Nephron (organoid): ENCODE measurements around the gene SRBD1.
A peak's percentile ranks its signal among the peaks of the same experiment; 100 is the strongest.

Experiments
- H3K27ac Mint-ChIP-seq, 3 experiments: 2 replicates each; pipeline ENCODE4 v1.8.0; 2020; ENCODE audit warnings: mixed read lengths in 3 of 3, mild to moderate bottlenecking in 2 of 3, moderate library complexity in 1 of 3
- H3K27me3 Mint-ChIP-seq: 2 replicates; pipeline ENCODE4 v1.8.0; 2021; ENCODE audit warnings: low read depth, mild to moderate bottlenecking, moderate library complexity, mixed read lengths
- H3K36me3 Mint-ChIP-seq: 2 replicates; pipeline ENCODE4 v1.8.0; 2020; ENCODE audit warnings: low read depth, mixed read lengths
- H3K4me1 Mint-ChIP-seq: 2 replicates; pipeline ENCODE4 v1.8.0; 2020; ENCODE audit warnings: mixed read lengths
- H3K4me3 Mint-ChIP-seq, 3 experiments: 2 replicates each; pipeline ENCODE4 v1.8.0; 2020; ENCODE audit warnings: mild to moderate bottlenecking in 3 of 3, mixed read lengths in 3 of 3, moderate library complexity in 2 of 3
- H3K9me3 Mint-ChIP-seq: 2 replicates; pipeline ENCODE4 v1.8.0; 2020; ENCODE audit warnings: mixed read lengths
- TF ChIP-seq, protein P1 (sequence below), 3 experiments: fragments of 200-600 bp; sonication (generic); IDR thresholded peaks; one replicate each; pipeline ENCODE4 v1.5.0; 2021; ENCODE audit warnings: antibody characterized with exemption in 3 of 3; ENCODE audit not compliant: unreplicated experiment in 3 of 3

Gene SRBD1

GRCh38 chr2:45578056-45578843 lies 32.8 kb downstream of the SRBD1 start:
- H3K9me3 Mint-ChIP-seq, result no peaks in the 10 kb centered on the region
- H3K27me3 Mint-ChIP-seq, result no peaks in the 10 kb centered on the region
- TF ChIP-seq, protein P1, sequence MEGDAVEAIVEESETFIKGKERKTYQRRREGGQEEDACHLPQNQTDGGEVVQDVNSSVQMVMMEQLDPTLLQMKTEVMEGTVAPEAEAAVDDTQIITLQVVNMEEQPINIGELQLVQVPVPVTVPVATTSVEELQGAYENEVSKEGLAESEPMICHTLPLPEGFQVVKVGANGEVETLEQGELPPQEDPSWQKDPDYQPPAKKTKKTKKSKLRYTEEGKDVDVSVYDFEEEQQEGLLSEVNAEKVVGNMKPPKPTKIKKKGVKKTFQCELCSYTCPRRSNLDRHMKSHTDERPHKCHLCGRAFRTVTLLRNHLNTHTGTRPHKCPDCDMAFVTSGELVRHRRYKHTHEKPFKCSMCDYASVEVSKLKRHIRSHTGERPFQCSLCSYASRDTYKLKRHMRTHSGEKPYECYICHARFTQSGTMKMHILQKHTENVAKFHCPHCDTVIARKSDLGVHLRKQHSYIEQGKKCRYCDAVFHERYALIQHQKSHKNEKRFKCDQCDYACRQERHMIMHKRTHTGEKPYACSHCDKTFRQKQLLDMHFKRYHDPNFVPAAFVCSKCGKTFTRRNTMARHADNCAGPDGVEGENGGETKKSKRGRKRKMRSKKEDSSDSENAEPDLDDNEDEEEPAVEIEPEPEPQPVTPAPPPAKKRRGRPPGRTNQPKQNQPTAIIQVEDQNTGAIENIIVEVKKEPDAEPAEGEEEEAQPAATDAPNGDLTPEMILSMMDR (IDR thresholded peaks at IDR 0.05; ENCODE audit: unreplicated experiment in 3 of 3), result peak; percentile 22 to 39 (median 24)
- H3K27ac Mint-ChIP-seq, result peak overlapping the region in 1 of 3 experiments; percentile 68
- H3K36me3 Mint-ChIP-seq, result peaks cover 32% of the 10 kb centered on the region
- H3K4me1 Mint-ChIP-seq, result no peaks in the 10 kb centered on the region
- no peak overlapping the region for H3K4me3 Mint-ChIP-seq

DNA sequence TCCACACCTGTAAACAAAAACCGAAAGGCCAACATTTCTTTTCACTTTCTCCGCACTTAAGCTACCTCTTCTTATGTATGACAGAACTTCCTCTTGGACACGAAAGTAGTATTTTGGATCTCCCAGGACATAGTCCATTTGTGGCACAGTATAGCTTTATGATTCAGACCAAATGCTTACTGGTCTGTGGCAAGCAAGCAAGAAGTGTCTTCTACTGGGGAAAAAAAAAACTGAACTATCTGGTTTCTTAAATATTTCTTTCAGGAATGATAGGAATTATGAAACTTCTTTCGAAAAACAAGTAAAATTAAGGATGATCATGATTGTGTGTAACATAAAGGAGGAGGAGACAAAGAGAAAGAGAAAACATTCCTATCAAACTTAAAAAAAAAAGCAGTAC lies 33.6 kb downstream of the SRBD1 start:
- TF ChIP-seq, protein P1 (IDR thresholded peaks at IDR 0.05; ENCODE audit: unreplicated experiment in 3 of 3), result no peak
- H3K27me3 Mint-ChIP-seq, result no peaks in the 10 kb centered on the region

GRCh38 chr2:45575881-45576280 lies 35.2 kb downstream of the SRBD1 start:
- H3K9me3 Mint-ChIP-seq, result peaks cover 6% of the 10 kb centered on the region
- TF ChIP-seq, protein P1 (IDR thresholded peaks at IDR 0.05; ENCODE audit: unreplicated experiment in 3 of 3), result no peak
- no peaks in the 10 kb centered on the region for H3K27me3 Mint-ChIP-seq
- no peak overlapping the region for H3K27ac Mint-ChIP-seq
- no peaks in the 10 kb centered on the region for H3K4me1 Mint-ChIP-seq
- peaks cover 41% of the 10 kb centered on the region for H3K36me3 Mint-ChIP-seq
- H3K4me3 Mint-ChIP-seq, result no peak overlapping the region

More for the DNA sequence above, 33.6 kb downstream of the SRBD1 start:
- Mint-ChIP-seq H3K4me1 (no peaks in the 10 kb centered on the region), H3K36me3 (peaks cover 37% of the 10 kb centered on the region), H3K4me3 (no peak overlapping the region), H3K9me3 (no peaks in the 10 kb centered on the region), H3K27ac (no peak overlapping the region)

DNA sequence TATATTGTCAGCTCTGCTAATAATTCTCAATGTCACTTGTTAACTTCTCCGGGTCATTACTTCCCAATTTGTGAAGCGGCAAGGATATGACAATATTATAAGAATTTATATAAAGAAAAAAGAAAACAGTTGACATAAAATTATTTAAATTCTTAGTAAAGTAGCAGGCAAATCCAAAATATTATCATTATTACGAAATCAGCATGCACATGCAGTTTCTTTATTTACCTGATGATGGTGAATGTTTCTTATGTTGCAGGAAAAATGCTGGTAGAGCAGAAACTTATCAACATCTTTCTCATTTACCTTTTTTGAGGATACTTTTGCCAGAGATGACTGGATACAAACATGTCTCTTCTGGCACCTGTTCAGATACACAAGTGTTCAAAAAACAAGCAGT lies 38.1 kb downstream of the SRBD1 start:
- H3K4me1 Mint-ChIP-seq, result no peaks in the 10 kb centered on the region
- H3K36me3 Mint-ChIP-seq, result peaks cover 50% of the 10 kb centered on the region
- H3K4me3 Mint-ChIP-seq, result no peak overlapping the region
- H3K27me3 Mint-ChIP-seq, result no peaks in the 10 kb centered on the region
- peaks cover 6% of the 10 kb centered on the region for H3K9me3 Mint-ChIP-seq
- no peak overlapping the region for H3K27ac Mint-ChIP-seq
- TF ChIP-seq, protein P1 (IDR thresholded peaks at IDR 0.05; ENCODE audit: unreplicated experiment in 3 of 3), result no peak

- Mint-ChIP-seq H3K9me3 (peaks cover 6% of the 10 kb centered on the region), H3K4me3 (no peak overlapping the region)
- TF ChIP-seq, protein P1 (IDR thresholded peaks at IDR 0.05; ENCODE audit: unreplicated experiment in 3 of 3), result no peak
Measured at GRCh38 chr2:45571940-45572339, 39.1 kb downstream of the SRBD1 start.

More at GRCh38 chr2:45571940-45572339, 39.1 kb downstream of the SRBD1 start:
- Mint-ChIP-seq H3K4me1 (no peaks in the 10 kb centered on the region), H3K27ac (no peak overlapping the region), H3K27me3 (no peaks in the 10 kb centered on the region), H3K36me3 (peaks cover 47% of the 10 kb centered on the region)
